Adrenal gland (tissue), 12 donors: ENCODE measurements around the gene CORO2A. TPM values are rescaled to one million over a fixed set of nuclear protein-coding genes. Genes with fewer than 3 reads are reported as not detected.

Experiments used
- DNase-seq, 7 donors: peaks; one replicate each; pipeline ENCODE4 v3.0.0-alpha.2; 2019 to 2020
- H3K27ac ChIP-seq, 5 donors: fragments of 200-600 bp; sonication (generic) in 4 of 5; 1 replicate in 3 of 5; 2 replicates in 2 of 5; pipeline versions ENCODE4 v1.5.1 to v1.8.0; 2016 to 2020; ENCODE audit warnings: mild to moderate bottlenecking in 1 of 5
- H3K27me3 ChIP-seq: fragments of 200-600 bp; 2 replicates; pipeline ENCODE4 v1.8.0; 2021
- H3K36me3 ChIP-seq, 2 donors: fragments of 200-600 bp; replicated peaks in 1 of 2; 1 replicate in 1 of 2; 2 replicates in 1 of 2; pipeline versions ENCODE4 v1.5.1 to v1.8.0; 2018 to 2022
- H3K4me1 ChIP-seq, 2 donors: fragments of 200-600 bp; replicated peaks in 1 of 2; 1 replicate in 1 of 2; 2 replicates in 1 of 2; pipeline versions ENCODE4 v1.5.1 to v1.8.0; 2018 to 2021
- H3K4me3 ChIP-seq, 4 donors: fragments of 200-600 bp; sonication (generic) in 3 of 4; one replicate each; pipeline ENCODE4 v1.5.1; 2016 to 2018
- H3K9me3 ChIP-seq, 3 donors: fragments of 200-600 bp; sonication (generic) in 1 of 3; replicated peaks in 1 of 3; 1 replicate in 2 of 3; 2 replicates in 1 of 3; pipeline versions ENCODE4 v1.5.1 to v1.8.0; 2016 to 2021
- POLR2A ChIP-seq, 2 donors: fragments of 450-650 bp; IDR thresholded peaks; one replicate each; pipeline ENCODE4 v1.6.1; 2017; ENCODE audit warnings: antibody characterized with exemption in 2 of 2, mild to moderate bottlenecking in 2 of 2, moderate library complexity in 1 of 2
- WGBS, 4 donors: extraction: QIAGEN DNeasy Blood & Tissue Kit in 2 of 4; methylation state at CpG; one replicate each; pipeline versions ENCODE4 v1.1.5 to v1.1.7; 2013 to 2017; 5-methylcytosine and 5-hydroxymethylcytosine counted together
- intact Hi-C, 2 donors: fragments of 100-400 bp; cut with DNase I; formaldehyde crosslinking; loops; one replicate each; pipeline versions ENCODE4 v1.14.1 to v1.15.0; 2022 to 2023
- polyA plus RNA-seq, 3 donors: library from polyadenylated mRNA; stranded (reverse); fragments of 200-250 nt in 2 of 3; fragments of 350-450 nt in 1 of 3; fragmentation: Illumina TruSeq in 1 of 3; extraction: RNeasy Lipid Tissue Mini Kit (QIAGEN cat#74804) in 1 of 3; gene quantifications; one replicate each; pipeline ENCODE4 v1.2.3, GENCODE V29; 2013 to 2014
- total RNA-seq, 9 donors: library from RNA; depleted of rRNA in 4 of 9; stranded (reverse); fragments of >200 nt in 4 of 9; fragments of 120-200 nt in 1 of 9; fragmentation: NEBNext Ultra II Directional in 1 of 9; extraction: Animal tissue kit (Norgen Biotek cat#: 25700) in 1 of 9; gene quantifications; one replicate each; pipeline versions ENCODE4 v1.1.0 to v1.2.4, GENCODE V29; 2013 to 2023
- TF ChIP-seq, protein P1 (sequence below), 6 experiments: fragments of 450-650 bp in 4 of 6; fragments of 200-600 bp in 2 of 6; sonication (generic) in 1 of 6; IDR thresholded peaks; 1 replicate in 5 of 6; 2 replicates in 1 of 6; pipeline versions ENCODE4 v1.5.1 to v1.8.0; 2016 to 2021; ENCODE audit warnings: antibody characterized with exemption in 6 of 6, mild to moderate bottlenecking in 2 of 6, moderate library complexity in 1 of 6
- donor health status: healthy with polysubstance abuse.
- donor health status: Bipolar disorder and iron deficiency.
- donor health status: DM: yes; HTN: yes; CAD: no.
- donor health status: DM: no; HTN: no; CAD: no.
- donor health status: DM: no; HTN: no; CAD: no.
- donor health status: DM: yes; HTN: yes; CAD: no.

Gene CORO2A
- total and polyA plus RNA-seq, 12 donors = 0.06 to 3.9 (median 1.2) TPM

DNA sequence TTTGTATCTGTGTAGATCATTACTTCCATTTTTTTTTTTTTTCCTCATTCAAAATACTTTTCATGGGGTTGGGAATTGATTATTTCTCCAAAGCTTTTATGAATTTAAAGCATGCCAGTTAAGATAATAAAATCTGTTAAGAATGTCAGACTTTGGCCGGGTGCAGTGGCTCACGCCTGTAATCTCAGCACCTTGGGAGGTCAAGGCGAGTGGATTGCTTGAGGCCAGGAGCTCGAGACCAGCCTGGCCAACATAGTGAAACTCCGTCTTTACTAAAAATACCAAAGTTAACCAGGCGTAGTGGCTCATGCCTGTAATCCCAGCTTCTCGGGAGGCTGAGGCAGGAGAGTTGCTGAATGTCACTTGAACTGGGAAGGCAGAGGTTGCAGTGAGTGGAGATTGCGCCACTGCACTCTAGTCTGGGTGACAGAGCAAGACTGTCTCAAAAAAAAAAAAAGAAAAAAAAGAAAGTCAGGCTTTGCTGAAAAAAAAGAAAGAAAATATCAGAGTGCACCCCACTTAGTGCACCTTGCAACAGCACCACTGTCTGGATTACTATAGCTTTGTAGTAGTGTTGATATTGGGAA is 44.6 kb upstream of the CORO2A start:
- intact Hi-C loops = no loop called here
- Histone ChIP-seq H3K27me3 (no peaks in the 10 kb centered on the region), H3K36me3 (no peaks in the 10 kb centered on the region), H3K4me1 (peaks cover 0 to 4% of the 10 kb centered on the region in 2 donors), H3K4me3 (no peak overlapping the region), H3K27ac (no peak overlapping the region), H3K9me3 (no peaks in the 10 kb centered on the region)
- 79 to 90% (median 81%) methylated on average over 8 of the region's 8 CpGs for WGBS, 4 donors
- TF ChIP-seq POLR2A (IDR thresholded peaks at IDR 0.05) = no peak
- TF ChIP-seq, protein P1, sequence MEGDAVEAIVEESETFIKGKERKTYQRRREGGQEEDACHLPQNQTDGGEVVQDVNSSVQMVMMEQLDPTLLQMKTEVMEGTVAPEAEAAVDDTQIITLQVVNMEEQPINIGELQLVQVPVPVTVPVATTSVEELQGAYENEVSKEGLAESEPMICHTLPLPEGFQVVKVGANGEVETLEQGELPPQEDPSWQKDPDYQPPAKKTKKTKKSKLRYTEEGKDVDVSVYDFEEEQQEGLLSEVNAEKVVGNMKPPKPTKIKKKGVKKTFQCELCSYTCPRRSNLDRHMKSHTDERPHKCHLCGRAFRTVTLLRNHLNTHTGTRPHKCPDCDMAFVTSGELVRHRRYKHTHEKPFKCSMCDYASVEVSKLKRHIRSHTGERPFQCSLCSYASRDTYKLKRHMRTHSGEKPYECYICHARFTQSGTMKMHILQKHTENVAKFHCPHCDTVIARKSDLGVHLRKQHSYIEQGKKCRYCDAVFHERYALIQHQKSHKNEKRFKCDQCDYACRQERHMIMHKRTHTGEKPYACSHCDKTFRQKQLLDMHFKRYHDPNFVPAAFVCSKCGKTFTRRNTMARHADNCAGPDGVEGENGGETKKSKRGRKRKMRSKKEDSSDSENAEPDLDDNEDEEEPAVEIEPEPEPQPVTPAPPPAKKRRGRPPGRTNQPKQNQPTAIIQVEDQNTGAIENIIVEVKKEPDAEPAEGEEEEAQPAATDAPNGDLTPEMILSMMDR (IDR thresholded peaks at IDR 0.05) = no peak
- DNase-seq = no peak

DNA sequence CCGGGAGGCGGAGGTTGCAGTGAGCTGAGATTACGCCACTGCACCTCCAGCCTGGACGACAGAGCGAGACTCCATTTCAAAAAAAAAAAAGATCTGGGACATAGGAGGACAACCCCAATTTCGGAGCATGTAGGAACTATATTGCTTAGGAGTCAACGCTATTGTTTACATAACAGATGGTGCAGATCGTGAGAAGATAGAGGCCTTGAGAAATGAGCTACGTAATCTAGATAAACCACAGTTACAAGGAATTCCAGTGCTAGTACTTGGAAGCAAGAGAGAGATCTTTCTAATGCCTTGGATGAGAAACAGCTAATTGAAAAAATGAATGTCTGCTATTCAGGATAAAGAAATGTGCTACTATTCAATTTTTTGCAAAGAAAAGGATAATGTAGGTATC is 42.7 kb upstream of the CORO2A start:
- TF ChIP-seq, protein P1 (IDR thresholded peaks at IDR 0.05) = no peak
- TF ChIP-seq POLR2A (IDR thresholded peaks at IDR 0.05) = no peak
- WGBS, 4 donors = 92 to 94% (median 93%) methylated on average over 9 of the region's 9 CpGs

DNA sequence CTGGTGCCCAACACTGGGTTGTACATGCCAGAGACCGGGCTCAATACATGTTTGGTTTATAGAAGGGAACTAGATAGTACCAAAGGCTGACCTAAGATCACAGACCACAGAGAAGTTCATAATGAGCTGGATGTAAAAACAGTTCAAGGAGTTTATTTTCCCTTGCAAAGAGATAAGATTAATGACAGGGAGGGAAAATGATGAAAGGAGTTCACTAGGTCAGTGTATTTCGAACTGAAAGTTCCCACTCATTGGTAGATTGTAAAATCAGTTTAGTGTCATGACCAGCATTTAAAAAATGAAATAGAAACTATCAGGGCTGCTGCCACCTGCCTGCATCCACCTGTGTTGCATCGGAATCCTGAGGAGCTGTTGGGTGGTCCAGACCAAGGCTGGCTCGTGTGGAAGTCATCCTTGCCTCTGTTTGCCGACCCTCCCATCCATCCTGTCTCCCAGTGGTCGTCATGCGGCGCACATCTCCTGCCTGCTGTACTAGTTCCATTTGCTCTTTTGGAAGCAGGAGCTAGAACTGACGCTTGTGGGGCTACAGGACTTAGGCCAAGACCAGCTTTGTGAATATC is 41.9 kb upstream of the CORO2A start:
- H3K36me3 ChIP-seq = no peaks in the 10 kb centered on the region
- 81 to 92% (median 86%) methylated on average over 8 to 9 of the region's 9 CpGs for WGBS, 4 donors
- no peaks in the 10 kb centered on the region for H3K9me3 ChIP-seq
- H3K27me3 ChIP-seq = no peaks in the 10 kb centered on the region
- no peak for TF ChIP-seq POLR2A (IDR thresholded peaks at IDR 0.05)
- TF ChIP-seq, protein P1 (IDR thresholded peaks at IDR 0.05) = no peak
- no peak overlapping the region for H3K27ac ChIP-seq
- no peak for DNase-seq
- H3K4me1 ChIP-seq = peaks cover 0 to 4% of the 10 kb centered on the region in 2 donors
- H3K4me3 ChIP-seq = no peak overlapping the region
- intact Hi-C loops = no loop called here

More for the DNA sequence above, 42.7 kb upstream of the CORO2A start:
- Histone ChIP-seq H3K9me3 (no peaks in the 10 kb centered on the region), H3K4me1 (peaks cover 0 to 4% of the 10 kb centered on the region in 2 donors), H3K27ac (no peak overlapping the region), H3K27me3 (no peaks in the 10 kb centered on the region), H3K4me3 (no peak overlapping the region), H3K36me3 (no peaks in the 10 kb centered on the region)
- intact Hi-C loops = no loop called here
- DNase-seq = no peak

DNA sequence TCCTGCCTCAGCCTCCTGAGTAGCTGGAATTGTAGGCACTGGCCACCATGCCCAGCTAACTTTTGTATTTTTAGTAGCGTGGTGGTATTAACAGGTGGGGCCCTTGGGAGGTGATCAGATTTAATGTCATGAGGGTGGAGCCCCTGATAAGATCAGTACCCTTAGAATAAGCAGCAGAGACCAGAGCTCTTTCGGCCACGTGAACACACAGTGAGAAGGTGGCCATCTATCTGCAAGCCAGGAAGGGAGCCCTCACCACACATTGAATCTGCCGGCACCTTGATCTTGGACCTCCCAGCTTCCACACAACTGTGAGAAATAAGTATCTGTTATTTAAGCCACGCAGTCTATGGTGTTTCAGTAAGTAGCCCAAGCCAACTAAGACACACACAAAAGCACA is 40.5 kb upstream of the CORO2A start:
- Histone ChIP-seq H3K4me3 (no peak overlapping the region), H3K36me3 (peaks cover 0 to 12% of the 10 kb centered on the region in 2 donors), H3K4me1 (peaks cover 0 to 4% of the 10 kb centered on the region in 2 donors), H3K27ac (no peak overlapping the region), H3K9me3 (no peaks in the 10 kb centered on the region), H3K27me3 (no peaks in the 10 kb centered on the region)
- 93 to 100% (median 99%) methylated on average over 5 of the region's 5 CpGs for WGBS, 4 donors
- DNase-seq = no peak
- intact Hi-C loops = no loop called here
- no peak for TF ChIP-seq POLR2A (IDR thresholded peaks at IDR 0.05)
- TF ChIP-seq, protein P1 (IDR thresholded peaks at IDR 0.05) = no peak
